GM12865 (cell line): Measurements from ENCODE around the gene MBNL2.

Experiments
- DNase-seq: peaks from one replicate; pipeline ENCODE4 v3.0.0; 2010; ENCODE audit warnings: low read depth
- H3K4me3 ChIP-seq: 2 replicates; pipeline ENCODE4 v1.5.1; 2011; ENCODE audit warnings: mild to moderate bottlenecking, low read depth, low read length, control low read depth
- CTCF ChIP-seq: IDR thresholded peaks from 2 replicates; pipeline ENCODE4 v1.5.1; 2011; ENCODE audit warnings: low read length, control low read depth, low read depth, inconsistent platforms; ENCODE audit not compliant: insufficient read depth; ENCODE audit errors: missing control alignments

Gene MBNL2

GRCh38 chr13:97225533-97225932 lies 3.4 kb downstream of the MBNL2 start:
- TF ChIP-seq CTCF, result no peak
- peak; percentile 21 for DNase-seq
- peak overlapping the region; percentile 95 for H3K4me3 ChIP-seq

GRCh38 chr13:97226013-97226412 lies 3.9 kb downstream of the MBNL2 start:
- no peak for DNase-seq
- TF ChIP-seq CTCF, result no peak
- no peak overlapping the region; the same call in 1 of the 2 replicates for H3K4me3 ChIP-seq

GRCh38 chr13:97226788-97227627 lies 4.9 kb downstream of the MBNL2 start:
- no peak for TF ChIP-seq CTCF
- H3K4me3 ChIP-seq, result peak overlapping the region; percentile 24
- DNase-seq, result peak; percentile 63

GRCh38 chr13:97228850-97229521 lies 6.9 kb downstream of the MBNL2 start:
- no peak for TF ChIP-seq CTCF
- no peak overlapping the region for H3K4me3 ChIP-seq
- DNase-seq, result no peak

GRCh38 chr13:97229699-97230098 lies 7.6 kb downstream of the MBNL2 start:
- no peak for TF ChIP-seq CTCF
- H3K4me3 ChIP-seq, result no peak overlapping the region
- DNase-seq, result no peak

- no peak overlapping the region for H3K4me3 ChIP-seq
- TF ChIP-seq CTCF, result no peak
These were observed 9.1 kb downstream of the MBNL2 start for GRCh38 chr13:97231118-97231828.

More at GRCh38 chr13:97231118-97231828, 9.1 kb downstream of the MBNL2 start:
- DNase-seq, result no peak
